ENCODE data around the gene TCEANC. TPM values are rescaled to one million over a fixed set of nuclear protein-coding genes. Genes with fewer than 3 reads are reported as not detected.
A peak's percentile ranks its signal among the peaks of the same experiment; 100 is the strongest.

The TCEANC gene
- total and polyA plus RNA-seq, 12 donors: 0.59 to 7.2 (median 4.1) TPM

GRCh38 chrX:13684361-13684760 lies 31.4 kb downstream of the TCEANC start:
- Histone ChIP-seq H3K27ac (no peak overlapping the region), H3K4me1 (peaks cover 0 to 6% (median 0%) of the 10 kb centered on the region in 9 donors), H3K9me3 (peaks cover 0 to 4% (median 0%) of the 10 kb centered on the region in 11 donors), H3K27me3 (peaks cover 0 to 29% (median 0%) of the 10 kb centered on the region in 7 donors), H3K4me3 (no peak overlapping the region), H3K36me3 (no peaks in the 10 kb centered on the region)
- intact Hi-C loops (cut with DNase I): no loop called here
- ATAC-seq (no peak), DNase-seq (no peak)
- WGBS, 2 donors: 96 to 97% methylated on average over 4 of the region's 4 CpGs
- no peak for TF ChIP-seq CTCF (IDR thresholded peaks at IDR 0.05)

- H3K9me3 ChIP-seq: peaks cover 0 to 4% (median 0%) of the 10 kb centered on the region in 11 donors
- no peaks in the 10 kb centered on the region for H3K36me3 ChIP-seq
- H3K4me1 ChIP-seq: peaks cover 0 to 11% (median 0%) of the 10 kb centered on the region in 9 donors
- WGBS, 2 donors: 43 to 81% methylated on average over 3 of the region's 3 CpGs
- no peak overlapping the region for H3K27ac ChIP-seq
- no peak overlapping the region for H3K4me3 ChIP-seq
- no peak for DNase-seq
- intact Hi-C loops (cut with DNase I): loop anchor here in 1 of 10 donors (5.0 kb wide), 1 partner anchor 47 kb away; the partner anchor contains the start of genes OFD1 and TRAPPC2
- ATAC-seq: no peak
- TF ChIP-seq CTCF (IDR thresholded peaks at IDR 0.05): no peak
- H3K27me3 ChIP-seq: peaks cover 0 to 38% (median 0%) of the 10 kb centered on the region in 7 donors
Observed at GRCh38 chrX:13685126-13685763, 32.3 kb downstream of the TCEANC start.

- TF ChIP-seq CTCF (IDR thresholded peaks at IDR 0.05): no peak
- intact Hi-C loops (cut with DNase I): loop anchor here in 1 of 10 donors (5.0 kb wide), 1 partner anchor 45 kb away; the partner anchor contains the start of genes OFD1 and TRAPPC2
Observed at GRCh38 chrX:13687203-13687602, 34.3 kb downstream of the TCEANC start.

GRCh38 chrX:13688384-13688957 lies 35.5 kb downstream of the TCEANC start:
- intact Hi-C loops (cut with DNase I): loop anchor here in 2 of 10 donors (2.0 to 5.0 kb wide), 2 partner anchors 44 to 46 kb away; partner anchors contain the start of genes OFD1 (in 2 of the 2) and TRAPPC2 (in 2 of the 2)
- H3K27ac ChIP-seq: peak overlapping the region; percentile 89 to 97 (median 94)

More at GRCh38 chrX:13687203-13687602, 34.3 kb downstream of the TCEANC start:
- Histone ChIP-seq H3K4me3 (no peak overlapping the region), H3K27me3 (peaks cover 0 to 46% (median 0%) of the 10 kb centered on the region in 7 donors), H3K36me3 (no peaks in the 10 kb centered on the region), H3K27ac (no peak overlapping the region), H3K4me1 (peaks cover 0 to 28% (median 8%) of the 10 kb centered on the region in 9 donors), H3K9me3 (peaks cover 0 to 4% (median 0%) of the 10 kb centered on the region in 11 donors)
- 89 to 100% methylated on average over 1 of the region's 1 CpG for WGBS, 2 donors
- ATAC-seq (no peak), DNase-seq (no peak)

More at GRCh38 chrX:13688384-13688957, 35.5 kb downstream of the TCEANC start:
- H3K4me1 ChIP-seq: peaks cover 0 to 40% (median 19%) of the 10 kb centered on the region in 9 donors
- H3K9me3 ChIP-seq: no peaks in the 10 kb centered on the region
- no peak for ATAC-seq
- no peaks in the 10 kb centered on the region for H3K36me3 ChIP-seq
- TF ChIP-seq CTCF (IDR thresholded peaks at IDR 0.05): no peak
- 10% methylated on average over 13 of the region's 13 CpGs for WGBS, 2 donors
- H3K4me3 ChIP-seq: peak overlapping the region; percentile 58 to 83 (median 72)
- H3K27me3 ChIP-seq: peaks cover 0 to 50% (median 0%) of the 10 kb centered on the region in 7 donors
- no peak for DNase-seq
